DMS 273 (cell line): ENCODE measurements around the gene AGBL4.

Experiments
- DNase-seq: peaks from one replicate; lab custom pipeline; 2025; ENCODE audit not compliant: unreplicated experiment; lab: John Stamatoyannopoulos, UW

The AGBL4 gene

DNA sequence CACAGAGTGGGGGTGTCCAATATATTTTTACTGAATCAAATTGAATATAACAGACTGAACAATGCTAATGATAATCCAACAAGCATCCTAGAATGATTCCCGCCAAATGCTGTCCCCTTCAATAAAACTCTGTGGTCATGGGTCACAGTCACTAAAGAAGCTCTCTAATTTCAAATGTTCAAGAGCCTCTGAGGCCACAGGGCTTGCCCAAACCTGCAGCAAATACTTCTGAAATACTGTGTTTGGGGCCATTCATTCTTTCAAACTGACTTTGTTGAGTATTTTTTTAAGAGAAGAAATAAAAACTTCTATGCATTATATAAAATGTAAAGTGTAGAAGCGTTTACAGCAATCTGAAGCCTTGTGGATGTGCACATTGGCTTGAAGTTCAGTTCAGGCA, 1239.5 kb downstream of the AGBL4 start:
- no peak for DNase-seq

DNA sequence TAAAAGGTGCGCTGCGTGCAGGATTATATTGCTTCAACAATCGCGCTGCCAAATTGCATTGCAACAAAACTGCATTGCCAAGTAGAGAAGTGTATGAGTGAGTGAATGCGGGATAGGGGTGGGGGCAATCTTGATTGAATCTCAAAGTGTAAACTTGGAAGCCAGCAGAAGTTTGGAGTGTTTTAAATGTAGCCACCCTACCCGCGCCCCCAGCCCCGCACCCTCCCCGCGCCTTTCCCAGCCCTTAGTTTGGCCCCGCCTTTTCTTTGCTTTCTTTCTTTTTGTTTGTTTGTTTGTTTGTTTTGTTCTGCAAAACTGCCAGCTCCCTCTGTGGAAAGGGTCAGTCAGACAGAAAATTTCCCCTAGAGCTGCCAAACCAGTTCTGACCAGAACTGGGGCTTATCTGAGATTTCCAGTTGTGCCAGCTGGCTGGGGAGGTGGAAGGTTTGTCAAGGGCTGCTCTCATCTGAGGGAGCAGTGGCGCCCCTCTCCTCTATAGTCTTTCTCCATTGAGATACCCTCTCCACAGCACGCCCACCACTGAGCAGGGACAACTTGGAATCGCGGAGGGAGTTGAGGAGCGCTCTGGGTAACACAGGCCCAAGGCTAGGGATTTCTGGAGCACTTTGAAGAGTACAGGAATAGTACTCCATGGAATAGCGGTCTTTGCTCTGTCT, 1246.4 kb downstream of the AGBL4 start:
- DNase-seq, result peak; percentile 16

DNA sequence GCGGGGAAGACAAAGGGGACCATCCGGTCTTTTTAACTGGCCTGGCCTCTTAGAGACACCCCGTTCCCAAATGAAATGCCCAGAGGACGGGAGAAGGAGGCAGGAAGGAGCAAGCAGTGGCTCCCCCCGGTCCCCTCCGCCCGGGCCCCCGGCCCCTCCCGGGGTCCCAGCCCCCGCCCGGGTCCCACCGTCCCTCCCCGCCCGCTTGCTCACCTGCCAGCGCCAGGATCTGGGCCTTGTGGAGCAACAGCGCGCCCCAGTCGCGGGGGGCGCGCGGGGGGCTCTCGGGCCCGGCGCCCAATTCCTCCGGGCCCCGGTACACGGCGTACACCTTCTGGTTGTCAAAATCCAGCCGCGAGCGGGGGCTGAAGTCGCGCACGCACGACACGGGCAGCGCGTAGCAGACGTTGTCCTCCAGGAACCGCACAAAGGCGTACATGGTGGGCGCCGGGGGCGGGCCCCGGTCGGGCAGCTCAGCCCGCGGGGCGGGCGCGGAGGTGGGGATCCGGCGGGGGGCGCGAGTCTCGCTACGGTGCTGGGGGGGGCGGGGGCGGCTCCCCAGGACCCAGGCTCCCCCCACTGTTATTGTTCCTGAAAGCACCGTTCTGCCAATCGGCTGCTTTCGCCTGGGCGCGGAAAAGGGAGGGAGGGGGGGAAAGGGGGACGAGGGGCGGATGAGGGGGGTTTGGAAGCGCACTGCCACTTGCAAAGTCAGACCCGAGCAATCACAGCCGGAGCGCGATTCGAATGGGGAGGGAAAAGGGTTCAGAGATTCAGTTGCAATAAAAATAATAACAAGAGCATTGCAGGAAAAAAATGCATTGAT, 1247.1 kb downstream of the AGBL4 start, which contains the start of gene BEND5:
Gene BEND5, minus strand, starts transcription at position 499 of the 826 bp plus-strand sequence. Its CDS starts 60 bp downstream, at position 439.
- DNase-seq, result peak; percentile 77

DNA sequence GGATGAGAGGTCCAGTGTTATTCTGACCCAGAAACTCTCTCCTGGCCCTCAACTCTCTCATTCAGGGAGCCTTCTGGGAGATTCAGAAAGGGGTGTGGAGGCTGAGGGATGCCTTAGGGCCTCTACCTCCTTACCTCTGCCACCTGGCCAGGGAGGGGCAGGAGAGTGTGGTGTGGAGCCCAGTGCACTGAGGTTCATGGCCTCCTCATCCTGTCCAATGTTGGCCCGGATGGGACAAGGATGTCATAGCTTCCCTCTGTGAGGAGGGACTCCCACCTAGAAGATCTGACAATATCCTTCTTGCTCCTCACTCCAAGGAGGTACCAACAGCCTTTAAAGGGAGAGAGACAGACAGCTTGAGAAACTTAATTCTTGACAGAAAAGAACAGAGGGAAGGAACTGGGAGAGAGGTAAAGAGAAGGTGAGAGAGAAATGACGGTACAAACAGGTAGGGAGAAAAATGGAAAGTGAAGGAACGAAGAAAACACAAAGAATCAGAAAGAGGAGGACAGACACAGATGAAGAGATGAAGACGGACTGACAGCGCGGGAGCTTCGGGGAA, 1247.8 kb downstream of the AGBL4 start:
- no peak for DNase-seq

DNA sequence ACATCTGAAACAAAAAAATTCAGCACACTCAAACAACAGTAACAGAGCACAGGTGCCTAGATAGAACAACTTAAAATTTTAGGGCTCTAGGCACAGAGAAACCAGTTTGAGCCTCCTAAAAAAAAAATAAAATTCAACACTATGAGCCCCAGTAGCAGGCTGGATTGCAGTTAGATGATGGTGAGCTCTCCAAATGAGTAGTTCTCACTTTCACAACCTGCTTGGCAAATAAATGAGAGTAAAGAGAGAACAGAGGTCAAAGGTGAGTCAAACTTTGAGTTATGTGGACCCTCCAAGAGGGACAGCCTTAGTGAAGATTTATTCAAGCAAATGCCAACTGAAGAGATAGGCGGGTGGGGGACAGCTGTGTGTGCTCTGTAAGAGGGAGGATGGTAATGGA, 1250.6 kb downstream of the AGBL4 start:
- no peak for DNase-seq

DNA sequence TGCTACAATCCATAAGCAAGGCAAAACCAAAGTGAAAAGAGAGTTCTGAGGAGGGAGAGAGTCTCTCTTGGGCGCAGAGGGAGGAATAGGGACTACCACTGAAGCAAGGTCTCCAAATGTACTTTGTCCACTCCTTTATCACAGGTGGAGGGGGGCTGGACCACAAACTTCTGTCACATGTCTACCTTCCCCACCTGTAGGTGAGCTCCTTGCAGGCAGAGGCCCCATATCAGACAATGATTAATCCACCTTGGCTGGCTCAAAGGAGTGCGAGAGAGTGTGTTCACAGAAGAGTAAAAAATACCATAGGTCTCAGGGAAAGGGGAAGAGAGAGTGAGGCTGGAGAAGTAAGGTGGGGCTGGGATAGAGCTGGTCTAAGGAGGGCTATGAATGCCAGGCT, 1251.5 kb downstream of the AGBL4 start:
- no peak for DNase-seq

DNA sequence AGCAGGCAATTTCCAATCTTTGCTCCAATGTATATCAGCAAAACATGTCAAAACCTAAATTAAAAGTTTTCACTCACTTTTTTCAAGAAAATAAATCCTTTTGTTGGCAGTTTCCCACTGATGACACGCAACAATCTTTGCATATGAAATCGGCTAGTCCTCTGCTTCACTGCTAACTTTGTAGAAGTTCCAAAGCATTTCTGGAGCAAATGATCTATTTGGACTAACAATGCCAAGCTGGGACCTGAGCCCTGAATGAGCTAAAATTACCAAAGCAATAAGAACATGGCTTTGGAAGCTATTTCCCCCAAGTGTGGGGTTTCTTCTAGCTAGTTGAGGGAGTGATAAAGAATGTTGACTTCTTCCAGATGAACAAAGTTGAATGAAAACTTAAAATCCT, 1252.2 kb downstream of the AGBL4 start:
- DNase-seq, result no peak

DNA sequence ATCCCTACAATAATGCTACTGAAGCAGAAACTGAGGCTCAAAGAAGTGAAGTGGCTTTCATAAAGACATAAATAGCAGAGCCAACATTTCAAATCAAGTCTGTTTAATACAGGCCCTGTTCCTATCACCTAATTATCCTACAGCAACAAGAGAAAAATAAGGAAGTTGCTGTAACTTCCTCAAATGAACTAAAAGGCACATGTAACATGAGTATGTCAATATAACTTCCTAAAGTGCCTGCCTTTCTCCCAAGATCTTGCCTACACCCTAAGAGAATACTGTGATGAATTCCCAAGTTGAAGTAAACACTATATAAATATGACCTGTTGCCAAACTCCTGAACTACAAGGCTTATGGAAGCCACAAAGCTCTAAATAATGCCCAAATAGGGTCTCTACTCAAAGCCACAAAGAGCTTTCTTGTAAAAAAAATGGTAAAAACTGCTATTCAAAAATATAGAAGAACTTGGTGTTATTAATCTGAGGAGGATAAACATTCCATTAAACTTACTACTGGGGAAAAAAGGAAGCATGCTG, 1255.7 kb downstream of the AGBL4 start:
- DNase-seq, result no peak

DNA sequence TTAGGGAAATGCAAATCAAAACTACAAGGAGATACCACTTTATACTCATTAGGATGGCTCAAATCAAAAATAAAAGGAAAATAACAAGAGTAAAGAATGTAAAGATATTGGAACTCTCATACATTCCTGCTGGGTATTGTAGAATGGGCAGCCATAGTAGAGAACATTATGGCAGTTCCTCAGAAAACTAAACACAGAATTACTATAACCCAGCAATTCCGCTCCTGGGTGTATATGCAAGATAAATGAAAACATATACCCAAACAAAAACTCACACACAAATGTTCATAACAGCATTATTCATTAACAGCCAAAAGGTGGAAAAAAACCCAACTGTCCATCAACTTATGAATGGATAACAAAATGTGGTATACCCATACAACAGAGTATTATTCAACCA, 1258.4 kb downstream of the AGBL4 start:
- no peak for DNase-seq

DNA sequence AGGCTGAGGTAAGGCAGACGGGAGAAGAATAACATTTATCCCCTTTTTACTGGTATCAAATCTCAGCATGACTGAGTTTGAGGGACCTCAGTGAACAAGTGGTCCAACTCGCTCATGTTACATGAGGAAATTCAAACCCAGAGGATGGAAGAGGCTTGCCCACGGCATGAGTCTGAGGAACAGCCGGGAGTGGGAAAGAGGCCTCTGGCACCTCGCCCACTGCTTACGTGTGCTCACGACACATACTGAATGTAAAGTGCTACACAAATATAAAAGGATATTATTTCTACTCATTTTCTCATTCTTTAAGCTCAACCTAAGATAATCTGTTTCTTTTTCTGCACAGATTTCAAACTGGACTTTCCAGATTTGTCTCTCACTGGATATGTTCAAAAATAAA, 1261.8 kb downstream of the AGBL4 start:
- no peak for DNase-seq

DNA sequence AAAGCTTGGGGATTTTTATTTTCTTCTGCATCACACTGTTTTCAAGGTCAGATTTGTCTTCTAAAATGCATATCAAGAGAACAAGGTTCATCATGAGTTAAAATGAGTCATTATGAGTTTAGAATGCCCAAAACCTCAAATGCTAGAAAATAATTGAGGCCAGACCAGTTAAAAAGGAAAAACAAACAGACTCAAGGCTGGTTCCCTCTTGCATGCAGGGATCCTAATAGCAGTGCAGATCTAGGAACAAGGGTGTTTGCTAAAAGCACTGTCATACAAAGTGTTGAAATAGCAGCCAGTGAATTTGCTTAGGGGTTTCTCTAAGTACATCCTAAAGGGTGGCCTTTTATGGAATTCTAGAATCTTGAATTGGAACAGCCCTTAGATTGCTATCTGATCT, 1262.3 kb downstream of the AGBL4 start:
- DNase-seq, result no peak

DNA sequence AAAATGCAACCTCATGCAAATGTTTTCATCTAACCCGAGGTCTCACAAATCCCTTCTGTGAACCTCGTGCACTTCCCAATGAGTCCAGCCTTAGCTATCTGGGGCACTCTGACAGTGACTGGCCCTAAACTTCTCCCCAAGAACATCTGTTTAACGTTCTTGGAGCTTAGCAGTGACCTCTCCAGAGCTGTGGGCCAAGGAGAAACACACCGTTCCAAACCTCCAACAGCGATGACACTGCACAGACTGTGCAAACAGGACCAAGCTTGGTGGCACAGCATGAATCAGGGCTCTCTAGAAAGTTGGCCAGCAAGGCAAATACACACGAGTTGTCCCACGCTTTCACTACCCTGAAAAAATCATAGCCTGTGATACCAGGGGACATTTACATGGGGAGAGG, 1262.9 kb downstream of the AGBL4 start:
- DNase-seq, result no peak

DNA sequence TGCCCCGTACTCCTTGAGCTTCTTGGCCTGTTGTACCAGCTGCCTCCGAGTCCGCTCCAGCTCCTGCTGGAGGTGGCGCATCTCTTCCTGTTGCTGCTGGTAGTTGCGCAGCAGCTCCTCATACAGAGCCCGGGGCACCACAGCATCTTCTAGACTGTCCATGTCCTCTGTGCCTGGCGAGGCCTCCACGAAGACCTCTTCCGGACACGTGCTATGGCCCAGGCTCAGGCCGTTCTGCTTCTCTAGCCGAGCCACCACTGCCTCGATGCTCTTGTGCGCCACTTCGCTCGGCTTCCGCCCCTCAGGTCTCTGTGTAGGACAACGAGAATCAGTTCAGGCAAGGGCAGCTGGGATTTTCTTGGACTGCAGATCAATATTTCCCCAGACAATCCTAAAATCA, 1264.8 kb downstream of the AGBL4 start:
- DNase-seq, result no peak

DNA sequence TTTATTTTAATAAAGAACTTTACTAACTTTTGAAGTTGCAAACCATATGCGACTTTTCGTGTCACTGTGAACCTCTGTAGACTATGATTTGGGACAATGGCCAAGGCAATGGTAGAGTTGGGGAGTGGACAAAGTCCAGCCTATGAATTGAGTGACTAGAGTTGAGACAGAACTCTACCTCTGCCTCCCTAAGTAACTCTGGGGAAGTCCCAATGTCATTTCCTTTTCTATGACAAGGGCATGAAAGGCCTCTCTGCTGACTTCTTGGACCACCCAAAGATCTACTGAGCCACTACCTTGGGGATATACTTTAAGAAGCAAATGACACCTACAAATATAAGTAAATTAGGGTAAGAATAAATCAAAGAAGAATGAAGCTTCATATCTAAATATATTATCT, 1266.4 kb downstream of the AGBL4 start:
- DNase-seq, result no peak

DNA sequence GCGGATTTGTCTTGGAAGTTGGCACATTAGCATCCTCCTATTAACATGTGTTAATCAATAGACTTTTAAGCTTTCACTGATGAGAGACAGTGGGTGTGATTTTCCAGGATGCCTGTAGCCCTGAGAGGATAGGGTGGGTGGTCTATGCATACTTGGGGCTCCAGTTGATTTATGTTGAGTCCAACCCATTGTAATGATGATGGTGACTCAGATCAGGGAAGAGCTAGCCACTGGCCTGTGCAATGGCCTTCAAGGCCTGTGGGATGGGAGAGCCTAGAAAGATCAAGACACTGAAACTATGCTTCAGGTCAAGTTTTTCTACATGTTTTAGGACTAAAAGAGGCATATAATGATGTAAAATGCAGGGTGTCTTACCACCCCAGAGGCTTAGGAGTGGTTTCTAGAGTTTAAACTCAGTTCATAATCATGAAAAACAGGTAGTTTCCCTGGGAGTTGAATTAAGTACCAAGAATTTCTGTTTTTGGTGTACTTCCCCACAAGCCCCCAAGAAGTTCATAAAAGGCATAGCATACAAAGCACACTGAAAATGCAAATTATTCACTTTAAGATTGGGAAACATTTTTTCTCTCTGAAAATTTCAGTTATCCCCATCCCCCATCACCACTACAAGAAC, 1267.0 kb downstream of the AGBL4 start:
- no peak for DNase-seq

DNA sequence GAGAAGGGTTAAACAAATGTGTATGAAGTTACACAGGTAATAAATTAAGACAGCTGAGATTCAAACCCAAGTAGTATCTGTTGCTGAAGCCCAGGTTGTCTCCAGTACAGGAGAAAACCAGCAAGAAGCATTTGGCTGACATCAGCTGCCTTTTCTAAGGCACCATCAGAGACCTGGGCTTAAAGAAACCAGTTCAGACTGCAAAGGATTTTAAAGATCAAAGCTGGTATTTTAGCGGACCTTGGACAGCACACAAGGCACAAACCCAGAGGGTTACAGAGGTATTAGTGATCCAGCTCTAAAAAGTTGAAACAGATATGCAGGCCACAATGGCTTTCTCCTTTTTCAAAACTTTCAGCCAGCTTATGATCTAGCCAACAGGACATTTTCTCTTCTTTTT, 1270.5 kb downstream of the AGBL4 start:
- no peak for DNase-seq

DNA sequence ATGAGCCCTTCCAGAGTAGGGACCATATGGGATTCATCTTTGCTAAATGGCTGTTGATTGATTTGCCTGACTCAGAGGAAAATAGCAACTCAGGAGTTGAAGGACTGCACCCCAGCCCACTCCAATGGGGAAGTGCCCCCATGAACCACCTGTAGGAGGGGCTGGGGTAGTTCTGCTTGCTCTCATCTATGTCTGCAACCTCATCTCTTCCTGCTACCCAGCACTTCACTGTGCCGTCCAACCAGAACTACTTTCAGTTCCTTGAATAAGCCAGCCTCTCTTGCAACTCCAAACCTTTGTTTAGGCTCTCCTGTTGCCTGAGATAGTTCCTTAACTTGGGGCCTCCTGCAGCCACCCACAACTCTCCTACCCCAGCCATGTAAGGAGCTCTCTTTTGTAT, 1273.6 kb downstream of the AGBL4 start:
- no peak for DNase-seq

DNA sequence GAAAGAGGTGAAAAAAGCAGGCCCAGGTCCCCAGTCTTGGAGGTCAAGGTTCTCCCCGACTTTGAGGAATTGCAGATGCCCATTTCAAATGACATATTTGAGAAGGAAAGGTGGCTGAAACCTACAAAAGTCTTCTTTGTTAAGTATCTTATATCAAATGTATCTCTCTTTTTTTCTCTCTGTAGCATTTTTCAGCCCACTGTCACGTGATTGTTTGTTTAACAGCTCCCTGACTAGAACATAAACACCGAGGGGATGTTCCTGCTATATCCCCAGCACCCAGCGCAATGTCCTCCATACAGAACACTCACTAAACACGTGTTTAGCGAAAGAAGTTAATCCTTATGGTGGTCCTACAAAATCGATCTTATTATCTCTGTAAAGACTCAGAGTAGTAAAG, 1274.7 kb downstream of the AGBL4 start:
- DNase-seq, result no peak

DNA sequence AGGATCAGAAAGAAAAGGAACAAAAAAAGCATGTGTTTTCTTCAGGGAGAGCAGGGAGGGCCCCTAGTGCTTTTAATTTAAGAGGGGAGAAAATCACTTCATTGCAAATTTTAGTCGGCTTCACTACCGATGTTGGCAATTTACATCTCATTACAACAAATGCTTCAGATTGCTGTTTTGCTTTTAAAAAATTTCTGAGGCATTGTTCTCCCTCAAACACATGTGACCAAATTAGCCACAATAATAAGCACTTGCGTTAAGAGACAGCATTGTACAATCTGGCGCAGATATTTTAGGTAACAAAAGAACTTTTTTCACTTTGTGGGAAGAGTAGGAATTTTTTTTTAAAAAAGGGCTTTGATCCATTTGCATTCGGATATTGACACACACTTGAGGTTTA, 1276.8 kb downstream of the AGBL4 start:
- DNase-seq, result no peak

DNA sequence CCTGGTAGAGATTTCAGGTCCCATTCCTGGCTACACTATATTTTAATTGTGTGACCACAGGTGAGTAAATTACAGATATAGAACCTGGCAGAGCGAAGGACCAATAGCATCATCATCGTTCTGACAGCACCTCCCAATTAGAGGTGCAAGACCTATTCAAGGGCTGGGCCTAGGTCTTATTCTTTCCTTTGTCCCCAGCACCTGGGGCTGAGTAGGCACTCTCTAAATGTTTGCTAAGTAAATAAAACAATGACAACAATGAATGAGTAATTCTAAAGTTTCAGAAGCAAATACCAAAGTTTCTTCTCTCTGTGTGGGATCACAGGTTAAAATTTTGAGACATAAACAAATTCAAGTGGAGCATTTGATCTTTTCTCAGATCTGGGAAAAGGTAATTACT, 1279.7 kb downstream of the AGBL4 start:
- no peak for DNase-seq

DNA sequence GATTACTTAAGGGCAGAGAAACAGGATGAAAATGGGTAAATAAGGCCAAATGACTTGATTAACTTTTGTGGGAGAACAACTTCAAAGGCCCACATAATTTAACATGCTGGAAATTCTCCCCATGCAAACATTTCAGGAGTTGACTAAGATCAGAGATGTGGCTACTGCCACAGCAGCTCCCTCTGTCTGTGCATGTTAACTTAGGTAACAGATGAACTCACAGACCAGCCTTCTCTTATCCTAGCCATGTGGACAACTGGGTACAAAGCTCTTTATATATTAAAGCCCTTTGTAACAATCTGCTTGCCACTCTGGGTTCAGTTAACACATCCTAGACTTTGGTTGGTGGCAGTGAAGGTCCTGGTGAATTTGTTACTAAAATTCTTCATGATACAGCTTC, 1280.3 kb downstream of the AGBL4 start:
- no peak for DNase-seq

DNA sequence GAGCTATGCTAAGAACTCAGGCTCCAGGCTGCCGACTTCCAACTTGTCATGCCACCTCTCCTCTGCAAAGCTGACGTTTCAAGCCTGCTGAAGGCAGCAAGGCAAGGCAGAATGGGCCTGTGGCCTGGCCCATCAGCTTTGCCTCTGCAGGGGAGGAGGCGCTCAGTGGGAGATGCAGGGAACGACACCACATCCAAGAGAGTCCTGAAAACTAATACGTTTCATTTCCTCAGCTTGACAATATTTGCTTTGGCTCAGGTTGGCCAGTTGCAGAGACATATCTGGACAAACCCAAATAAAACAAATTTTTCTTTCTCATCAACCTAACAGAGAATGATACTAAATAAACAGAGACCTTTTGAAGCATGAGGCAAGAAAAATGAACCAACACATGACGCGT, 1282.4 kb downstream of the AGBL4 start:
- DNase-seq, result no peak
